GM13977 (cell line): Measurements from ENCODE around the gene CSNK1G3.
"Not testable (repeated sequence)": the region's sequence is repeated elsewhere in the genome, so short reads cannot be mapped to it uniquely, and the experiment has no call there.

Source experiments
- DNase-seq: peaks from one replicate; pipeline ENCODE4 v3.0.0; 2012; ENCODE audit warnings: low spot score
- CTCF ChIP-seq: IDR thresholded peaks from 2 replicates; pipeline ENCODE4 v1.5.1; 2012; ENCODE audit warnings: mild to moderate bottlenecking, control low read depth; ENCODE audit not compliant: insufficient read depth; ENCODE audit errors: extremely low read depth, missing control alignments
- in situ Hi-C: fragments of 300-500 bp; cut with MboI; formaldehyde crosslinking; loops from one replicate; pipeline ENCODE4 v1.12.0; 2022; ENCODE audit warnings: low sequenced_read_pairs, low pct_unique_long_range_greater_than_20kb, mixed read lengths, inconsistent platforms; ENCODE audit not compliant: unreplicated experiment

CSNK1G3 gene

DNA sequence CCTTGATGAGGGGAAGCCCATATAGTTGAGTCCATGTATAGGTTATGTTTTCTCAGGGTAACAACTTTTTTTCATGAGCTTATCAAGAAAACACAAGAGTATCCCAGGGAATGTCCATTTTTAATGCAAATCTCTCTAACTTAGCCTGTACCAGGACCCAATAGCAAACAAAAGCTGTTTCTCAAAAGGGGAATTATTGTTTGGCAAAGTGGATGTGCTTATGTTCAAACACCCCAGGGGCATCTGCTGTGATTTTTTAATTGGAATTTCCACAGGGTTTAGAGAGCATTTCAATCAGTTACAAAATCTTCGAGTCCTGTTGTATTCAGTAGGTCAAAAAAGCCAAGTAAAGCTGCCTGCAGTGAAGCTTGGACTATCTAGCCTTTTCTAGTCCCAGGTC, 33.4 kb upstream of the CSNK1G3 start:
- TF ChIP-seq CTCF = no peak
- in situ Hi-C loops = no loop called here
- DNase-seq = no peak

DNA sequence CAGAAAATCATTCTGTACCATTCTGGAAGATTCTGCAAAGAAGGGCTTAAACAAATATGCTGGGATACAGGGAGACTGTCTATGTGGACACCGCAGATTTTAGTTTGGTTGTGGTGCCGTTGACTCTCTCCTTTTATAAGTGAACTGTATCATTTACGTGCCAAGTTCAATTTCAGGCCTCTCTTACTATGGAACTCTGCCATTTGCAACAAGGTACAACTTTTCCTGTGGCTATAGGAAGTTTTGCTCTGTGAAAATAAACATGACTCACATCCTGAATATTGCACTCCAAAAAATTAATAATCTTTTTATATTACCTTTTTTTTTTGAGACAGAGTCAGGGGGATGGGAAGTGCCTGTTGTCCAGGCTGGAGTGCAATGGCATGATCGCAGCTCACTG, 29.7 kb upstream of the CSNK1G3 start:
- in situ Hi-C loops = no loop called here
- TF ChIP-seq CTCF = no peak
- no peak for DNase-seq

DNA sequence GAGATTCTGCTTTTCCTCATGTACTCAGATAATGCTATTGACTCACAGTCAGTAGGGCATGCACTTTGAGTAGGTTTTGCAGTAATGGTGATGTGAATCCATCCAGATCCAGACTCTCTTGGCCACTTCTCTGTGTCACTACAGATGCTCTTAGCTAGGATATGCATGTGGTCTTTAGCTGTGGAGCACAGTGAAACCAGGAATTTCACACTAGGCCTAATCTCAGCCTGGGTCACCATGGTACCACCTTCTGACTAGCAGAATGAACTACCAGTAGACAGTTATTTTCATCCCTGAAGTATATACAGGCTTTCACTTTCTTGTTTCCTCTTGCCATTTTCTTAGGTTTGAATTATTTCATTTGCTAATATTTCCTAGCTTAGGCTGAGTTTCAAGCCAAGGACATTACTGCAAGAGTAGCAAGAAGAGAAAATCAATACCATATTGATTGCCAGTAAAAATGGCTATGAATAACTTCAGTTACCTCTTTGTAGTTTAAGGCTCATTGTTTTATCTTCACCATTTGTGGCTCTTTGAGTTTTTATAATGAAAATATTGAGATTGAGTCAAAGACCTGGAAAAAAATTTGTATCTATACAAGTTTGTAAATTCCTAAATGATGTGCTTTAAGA, 28.4 kb upstream of the CSNK1G3 start:
- in situ Hi-C loops = no loop called here

GRCh38 chr5:123485275-123485674, 26.7 kb upstream of the CSNK1G3 start:
- no peak for DNase-seq
- TF ChIP-seq CTCF = no peak
- in situ Hi-C loops = no loop called here

More for the DNA sequence above, 28.4 kb upstream of the CSNK1G3 start:
- TF ChIP-seq CTCF = no peak
- DNase-seq = no peak

GRCh38 chr5:123486951-123487655, 24.9 kb upstream of the CSNK1G3 start:
- DNase-seq = no peak
- in situ Hi-C loops = no loop called here

GRCh38 chr5:123490974-123491373, 21.0 kb upstream of the CSNK1G3 start:
- DNase-seq = no peak
- TF ChIP-seq CTCF = no peak
- in situ Hi-C loops = no loop called here

More at GRCh38 chr5:123486951-123487655, 24.9 kb upstream of the CSNK1G3 start:
- no peak for TF ChIP-seq CTCF

DNA sequence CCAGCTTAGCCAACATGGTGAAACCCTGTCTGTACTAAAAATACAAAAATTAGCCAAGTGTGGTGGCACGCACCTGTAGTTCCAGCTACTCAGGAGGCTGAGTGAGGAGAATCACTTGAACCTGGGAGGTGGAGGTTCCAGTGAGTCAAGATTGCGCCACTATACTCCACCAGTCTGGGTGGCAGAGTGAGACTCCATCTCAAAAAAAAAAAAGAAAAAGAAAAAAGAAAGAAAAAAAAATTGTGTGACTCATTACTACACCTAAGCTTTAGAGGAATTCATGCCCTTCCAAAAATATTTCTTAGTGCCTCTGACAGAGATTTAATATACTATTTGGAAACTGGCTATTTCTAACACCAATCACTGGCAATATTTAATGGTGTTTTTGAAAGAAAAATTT, 16.8 kb upstream of the CSNK1G3 start:
- DNase-seq, in situ Hi-C loops: not testable (repeated sequence)
